ENCODE measurements around the gene FEM1C.
A peak's percentile ranks its signal among the peaks of the same experiment; 100 is the strongest.

FEM1C gene

DNA sequence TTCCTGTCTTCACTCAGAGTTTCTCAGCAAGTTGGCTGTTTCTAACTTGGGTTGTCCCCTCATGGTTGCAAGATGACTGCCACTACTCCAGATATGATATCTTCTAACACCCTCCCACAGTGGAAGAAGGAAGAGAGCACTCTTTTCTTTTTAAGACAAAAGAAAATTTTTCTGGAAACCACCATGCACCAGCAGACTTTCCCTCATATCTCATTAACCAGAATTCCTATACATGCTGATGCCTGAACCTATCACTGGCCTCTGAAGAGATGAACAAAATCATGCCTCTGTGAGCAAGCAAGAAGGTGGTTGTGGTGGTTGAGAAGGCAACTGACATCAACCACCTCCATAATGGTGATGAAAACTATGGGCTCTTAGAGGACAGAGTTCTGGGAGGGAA lies 56.8 kb downstream of the FEM1C start:
- Histone ChIP-seq H3K4me2 (ENCODE audit: low read length) (peak overlapping the region; percentile 58), H3K79me2 (ENCODE audit: low read length) (no peaks in the 10 kb centered on the region), H3K27ac (ENCODE audit: low read length) (no peak overlapping the region), H3K9ac (ENCODE audit: low read length) (no peak overlapping the region), H3K27me3 (ENCODE audit: low read depth, low read length) (no peaks in the 10 kb centered on the region), H4K20me1 (ENCODE audit: insufficient read depth, low read length) (no peaks in the 10 kb centered on the region), H3K4me3 (ENCODE audit: low read length) (no peak overlapping the region), H2AFZ (ENCODE audit: low read depth, low read length) (no peak overlapping the region), H3K4me1 (ENCODE audit: low read length) (peaks cover 29% of the 10 kb centered on the region), H3K9me3 (ENCODE audit: insufficient read depth, low read length) (no peaks in the 10 kb centered on the region), H3K36me3 (replicated peaks; ENCODE audit: low read depth, low read length) (no peaks in the 10 kb centered on the region)
- TF ChIP-seq EZH2phosphoT487 (IDR thresholded peaks at IDR 0.05; ENCODE audit: low read depth), result no peak
- TF ChIP-seq, protein P1, sequence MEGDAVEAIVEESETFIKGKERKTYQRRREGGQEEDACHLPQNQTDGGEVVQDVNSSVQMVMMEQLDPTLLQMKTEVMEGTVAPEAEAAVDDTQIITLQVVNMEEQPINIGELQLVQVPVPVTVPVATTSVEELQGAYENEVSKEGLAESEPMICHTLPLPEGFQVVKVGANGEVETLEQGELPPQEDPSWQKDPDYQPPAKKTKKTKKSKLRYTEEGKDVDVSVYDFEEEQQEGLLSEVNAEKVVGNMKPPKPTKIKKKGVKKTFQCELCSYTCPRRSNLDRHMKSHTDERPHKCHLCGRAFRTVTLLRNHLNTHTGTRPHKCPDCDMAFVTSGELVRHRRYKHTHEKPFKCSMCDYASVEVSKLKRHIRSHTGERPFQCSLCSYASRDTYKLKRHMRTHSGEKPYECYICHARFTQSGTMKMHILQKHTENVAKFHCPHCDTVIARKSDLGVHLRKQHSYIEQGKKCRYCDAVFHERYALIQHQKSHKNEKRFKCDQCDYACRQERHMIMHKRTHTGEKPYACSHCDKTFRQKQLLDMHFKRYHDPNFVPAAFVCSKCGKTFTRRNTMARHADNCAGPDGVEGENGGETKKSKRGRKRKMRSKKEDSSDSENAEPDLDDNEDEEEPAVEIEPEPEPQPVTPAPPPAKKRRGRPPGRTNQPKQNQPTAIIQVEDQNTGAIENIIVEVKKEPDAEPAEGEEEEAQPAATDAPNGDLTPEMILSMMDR (IDR thresholded peaks at IDR 0.05; ENCODE audit: low read depth, low read length), result no peak

DNA sequence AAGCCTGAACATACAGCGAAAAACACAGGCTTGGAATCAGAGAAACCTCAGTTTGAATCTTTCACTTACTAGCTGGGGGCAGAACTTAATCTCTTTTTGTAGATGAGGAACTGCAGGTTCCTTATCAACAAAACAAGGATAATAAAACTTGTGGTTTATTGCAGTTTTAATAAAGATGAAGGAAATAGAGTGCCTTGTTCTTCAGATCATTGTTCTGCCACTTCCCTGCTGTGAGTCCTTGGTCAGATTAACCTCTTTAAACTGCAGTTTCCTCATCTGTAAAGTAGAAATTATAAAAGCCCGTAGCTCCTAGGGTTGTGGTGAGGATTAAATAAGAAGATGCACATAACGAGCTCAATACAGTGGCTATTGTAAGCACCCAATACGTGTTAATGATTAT lies 57.4 kb downstream of the FEM1C start:
- no peak overlapping the region for H3K27ac ChIP-seq (ENCODE audit: low read length)
- TF ChIP-seq, protein P1 (IDR thresholded peaks at IDR 0.05; ENCODE audit: low read depth, low read length), result no peak
- TF ChIP-seq EZH2phosphoT487 (IDR thresholded peaks at IDR 0.05; ENCODE audit: low read depth), result no peak
- peak overlapping the region; percentile 10; the same call in 1 of the 2 replicates for H3K4me3 ChIP-seq (ENCODE audit: low read length)
- H4K20me1 ChIP-seq (ENCODE audit: insufficient read depth, low read length), result no peaks in the 10 kb centered on the region
- H3K9ac ChIP-seq (ENCODE audit: low read length), result no peak overlapping the region
- H3K36me3 ChIP-seq (replicated peaks; ENCODE audit: low read depth, low read length), result no peaks in the 10 kb centered on the region
- H3K27me3 ChIP-seq (ENCODE audit: low read depth, low read length), result no peaks in the 10 kb centered on the region
- peak overlapping the region; percentile 58 for H3K4me2 ChIP-seq (ENCODE audit: low read length)
- no peaks in the 10 kb centered on the region for H3K79me2 ChIP-seq (ENCODE audit: low read length)
- H2AFZ ChIP-seq (ENCODE audit: low read depth, low read length), result no peak overlapping the region
- peaks cover 29% of the 10 kb centered on the region for H3K4me1 ChIP-seq (ENCODE audit: low read length)
- no peaks in the 10 kb centered on the region for H3K9me3 ChIP-seq (ENCODE audit: insufficient read depth, low read length)

DNA sequence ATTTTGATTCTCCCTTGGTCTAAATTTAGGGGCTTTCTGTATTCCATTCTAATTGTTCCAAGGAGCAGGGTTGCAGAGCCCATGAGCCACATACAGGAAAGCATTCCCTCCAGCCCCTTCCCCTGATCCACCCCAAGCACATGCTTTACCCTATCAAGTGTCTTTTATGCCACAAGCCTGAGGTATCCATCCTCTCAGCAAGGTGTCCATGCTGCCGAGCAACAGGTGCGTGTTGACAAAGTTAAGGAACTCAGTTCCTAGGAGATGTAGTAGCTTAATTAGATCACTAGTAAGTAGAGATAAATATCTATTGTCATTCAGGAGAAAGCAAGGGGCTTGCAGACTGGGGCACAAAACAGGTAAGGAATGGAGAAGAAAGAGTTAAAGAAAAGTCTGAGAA lies 57.8 kb downstream of the FEM1C start:
- no peak overlapping the region for H3K27ac ChIP-seq (ENCODE audit: low read length)
- no peak overlapping the region for H2AFZ ChIP-seq (ENCODE audit: low read depth, low read length)
- TF ChIP-seq, protein P1 (IDR thresholded peaks at IDR 0.05; ENCODE audit: low read depth, low read length), result no peak
- no peak for TF ChIP-seq EZH2phosphoT487 (IDR thresholded peaks at IDR 0.05; ENCODE audit: low read depth)
- no peaks in the 10 kb centered on the region for H3K27me3 ChIP-seq (ENCODE audit: low read depth, low read length)
- H3K4me1 ChIP-seq (ENCODE audit: low read length), result peaks cover 29% of the 10 kb centered on the region
- no peaks in the 10 kb centered on the region for H3K36me3 ChIP-seq (replicated peaks; ENCODE audit: low read depth, low read length)
- no peaks in the 10 kb centered on the region for H3K9me3 ChIP-seq (ENCODE audit: insufficient read depth, low read length)
- H3K4me2 ChIP-seq (ENCODE audit: low read length), result no peak overlapping the region; the same call in 1 of the 2 replicates
- no peaks in the 10 kb centered on the region for H4K20me1 ChIP-seq (ENCODE audit: insufficient read depth, low read length)
- H3K79me2 ChIP-seq (ENCODE audit: low read length), result no peaks in the 10 kb centered on the region
- no peak overlapping the region for H3K9ac ChIP-seq (ENCODE audit: low read length)
- H3K4me3 ChIP-seq (ENCODE audit: low read length), result no peak overlapping the region

DNA sequence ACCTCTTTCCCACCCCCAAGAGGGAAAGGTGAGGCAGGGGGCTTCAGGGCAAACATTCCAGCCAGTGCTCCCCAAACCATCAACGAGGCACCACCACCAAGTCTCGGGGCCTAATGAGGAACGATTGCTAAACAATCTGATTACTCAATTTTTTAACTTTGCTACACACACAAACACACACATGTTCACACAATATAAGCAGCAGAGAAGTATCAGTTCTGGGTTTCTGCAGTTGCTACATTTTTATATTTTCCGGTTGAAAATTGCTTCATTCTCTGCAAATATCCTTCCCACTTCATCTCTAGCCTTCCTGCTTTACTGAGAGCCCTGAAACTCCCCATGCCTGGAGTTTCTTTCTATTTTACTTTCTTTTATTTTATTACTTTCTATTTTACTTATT lies 60.2 kb downstream of the FEM1C start:
- H3K4me1 ChIP-seq (ENCODE audit: low read length), result peaks cover 50% of the 10 kb centered on the region
- no peak overlapping the region for H3K9ac ChIP-seq (ENCODE audit: low read length)
- H3K4me3 ChIP-seq (ENCODE audit: low read length), result no peak overlapping the region
- no peaks in the 10 kb centered on the region for H3K36me3 ChIP-seq (replicated peaks; ENCODE audit: low read depth, low read length)
- no peak overlapping the region for H2AFZ ChIP-seq (ENCODE audit: low read depth, low read length)
- TF ChIP-seq, protein P1 (IDR thresholded peaks at IDR 0.05; ENCODE audit: low read depth, low read length), result no peak
- TF ChIP-seq EZH2phosphoT487 (IDR thresholded peaks at IDR 0.05; ENCODE audit: low read depth), result no peak
- H3K4me2 ChIP-seq (ENCODE audit: low read length), result peak overlapping the region; percentile 23; the same call in 1 of the 2 replicates
- no peak overlapping the region for H3K27ac ChIP-seq (ENCODE audit: low read length)
- H3K79me2 ChIP-seq (ENCODE audit: low read length), result no peaks in the 10 kb centered on the region
- no peaks in the 10 kb centered on the region for H3K27me3 ChIP-seq (ENCODE audit: low read depth, low read length)
- H4K20me1 ChIP-seq (ENCODE audit: insufficient read depth, low read length), result no peaks in the 10 kb centered on the region
- no peaks in the 10 kb centered on the region for H3K9me3 ChIP-seq (ENCODE audit: insufficient read depth, low read length)

All from OCI-LY3 (cell line).